Panc1 (cell line): ENCODE measurements around the gene ADD1.

Source experiments
- SIN3A ChIP-seq: IDR thresholded peaks from 2 replicates; pipeline ENCODE4 v1.6.1; 2012; ENCODE audit warnings: low read depth, mild to moderate bottlenecking, low read length, moderate library complexity, borderline replicate concordance; ENCODE audit not compliant: insufficient read depth
- TF ChIP-seq, protein P1 (sequence below): fragments of 450-650 bp; IDR thresholded peaks from 2 replicates; pipeline ENCODE4 v1.5.1; 2017; ENCODE audit warnings: mild to moderate bottlenecking

DNA sequence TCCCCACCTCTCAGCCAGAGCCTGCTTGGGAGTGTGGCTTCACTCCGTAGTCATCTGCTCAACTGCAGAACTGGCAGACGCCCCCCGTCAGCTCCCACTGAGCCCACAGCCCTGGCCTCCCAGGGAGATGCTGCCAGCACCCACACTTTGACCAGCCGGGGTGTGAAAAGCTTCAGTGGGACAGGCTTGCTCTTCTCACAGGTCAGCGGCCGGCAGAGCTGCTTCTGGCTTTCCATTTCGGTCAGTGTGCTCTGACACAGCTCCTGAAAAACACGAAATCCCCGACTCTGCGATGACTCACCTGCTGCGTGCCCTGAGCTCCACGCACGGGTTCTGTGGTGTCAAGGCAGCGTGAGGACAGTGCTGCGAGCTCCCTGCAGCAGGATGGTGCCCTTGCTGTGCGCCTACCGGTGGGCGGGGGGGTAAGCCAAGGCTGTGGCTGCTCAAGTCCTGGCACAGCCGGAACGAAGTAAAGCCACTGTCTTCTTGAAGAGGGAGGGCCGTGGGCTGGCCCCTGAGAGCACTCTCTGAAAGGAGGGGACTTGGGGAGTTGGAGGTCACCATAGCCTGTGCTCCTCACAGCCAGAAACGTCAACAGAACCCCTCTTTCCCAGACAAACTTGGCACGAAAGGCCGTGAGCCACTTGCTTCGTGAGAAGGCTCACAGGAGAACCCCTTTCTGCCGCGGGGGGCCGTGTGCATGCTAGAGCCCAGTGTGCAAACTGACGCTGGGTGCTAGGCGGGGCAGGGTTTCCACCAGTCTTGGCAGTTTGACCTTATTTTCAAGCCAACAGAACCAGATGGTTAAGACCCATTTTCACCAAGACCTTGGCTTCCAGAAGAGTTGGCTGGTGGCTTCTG is 96.0 kb downstream of the ADD1 start:
- TF ChIP-seq, protein P1, sequence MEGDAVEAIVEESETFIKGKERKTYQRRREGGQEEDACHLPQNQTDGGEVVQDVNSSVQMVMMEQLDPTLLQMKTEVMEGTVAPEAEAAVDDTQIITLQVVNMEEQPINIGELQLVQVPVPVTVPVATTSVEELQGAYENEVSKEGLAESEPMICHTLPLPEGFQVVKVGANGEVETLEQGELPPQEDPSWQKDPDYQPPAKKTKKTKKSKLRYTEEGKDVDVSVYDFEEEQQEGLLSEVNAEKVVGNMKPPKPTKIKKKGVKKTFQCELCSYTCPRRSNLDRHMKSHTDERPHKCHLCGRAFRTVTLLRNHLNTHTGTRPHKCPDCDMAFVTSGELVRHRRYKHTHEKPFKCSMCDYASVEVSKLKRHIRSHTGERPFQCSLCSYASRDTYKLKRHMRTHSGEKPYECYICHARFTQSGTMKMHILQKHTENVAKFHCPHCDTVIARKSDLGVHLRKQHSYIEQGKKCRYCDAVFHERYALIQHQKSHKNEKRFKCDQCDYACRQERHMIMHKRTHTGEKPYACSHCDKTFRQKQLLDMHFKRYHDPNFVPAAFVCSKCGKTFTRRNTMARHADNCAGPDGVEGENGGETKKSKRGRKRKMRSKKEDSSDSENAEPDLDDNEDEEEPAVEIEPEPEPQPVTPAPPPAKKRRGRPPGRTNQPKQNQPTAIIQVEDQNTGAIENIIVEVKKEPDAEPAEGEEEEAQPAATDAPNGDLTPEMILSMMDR: no peak
- TF ChIP-seq SIN3A: no peak
